ENCODE measurements around the gene PEX3. TPM values are rescaled to one million over a fixed set of nuclear protein-coding genes. Genes with fewer than 3 reads are reported as not detected.

Gene PEX3
- polyA plus RNA-seq, 2 donors = 16.5 to 18.3 TPM

Other genes starting within 250 kb of the PEX3 start
- 10 to 100 TPM in 1 of 2 donors, 1 to 10 TPM in 1; 5.4 to 12.7 TPM for gene ADAT2, start 110 bp upstream of the PEX3 start, polyA plus RNA-seq
- gene FUCA2, start 60.9 kb downstream of the PEX3 start, polyA plus RNA-seq = 10 to 100 TPM; 10.1 to 12.8 TPM
- gene PHACTR2, start 227.2 kb downstream of the PEX3 start, polyA plus RNA-seq = 10 to 100 TPM; 12.3 to 13.2 TPM

All from esophagus (tissue), 2 donors.